Hepatocyte (in vitro differentiated cells): Measurements from ENCODE around the gene AKR1D1. TPM values are rescaled to one million over a fixed set of nuclear protein-coding genes. Genes with fewer than 3 reads are reported as not detected.

Source experiments
- DNase-seq: peaks from one replicate; pipeline ENCODE4 v3.0.0-alpha.2; 2016; ENCODE audit warnings: low spot score
- H2AFZ ChIP-seq: fragments of 200-600 bp; sonication (generic); 2 replicates; pipeline ENCODE4 v1.6.0; 2016; ENCODE audit warnings: antibody characterized with exemption, mild to moderate bottlenecking
- H3K27ac ChIP-seq: fragments of 200-600 bp; sonication (generic); 2 replicates; pipeline ENCODE4 v1.5.1; 2016; ENCODE audit warnings: mild to moderate bottlenecking
- H3K27me3 ChIP-seq: fragments of 200-600 bp; sonication (generic); 2 replicates; pipeline ENCODE4 v1.6.1; 2016
- H3K36me3 ChIP-seq: fragments of 200-600 bp; sonication (generic); replicated peaks from 2 replicates; pipeline ENCODE4 v1.5.1; 2016; ENCODE audit warnings: low read depth; ENCODE audit not compliant: insufficient read depth
- H3K4me1 ChIP-seq: fragments of 200-600 bp; sonication (generic); 2 replicates; pipeline ENCODE4 v1.5.1; 2016; ENCODE audit warnings: mild to moderate bottlenecking, moderate library complexity; ENCODE audit not compliant: insufficient read depth
- H3K4me2 ChIP-seq: fragments of 200-600 bp; sonication (generic); 2 replicates; pipeline ENCODE4 v1.6.0; 2016
- H3K4me3 ChIP-seq: fragments of 200-600 bp; sonication (generic); 2 replicates; pipeline ENCODE4 v1.5.1; 2016; ENCODE audit warnings: mild to moderate bottlenecking
- H3K79me2 ChIP-seq: fragments of 200-600 bp; sonication (generic); 2 replicates; pipeline ENCODE4 v1.6.0; 2017; ENCODE audit warnings: mild to moderate bottlenecking
- H3K9me2 ChIP-seq: fragments of 200-600 bp; sonication (generic); replicated peaks from 2 replicates; pipeline ENCODE4 v1.6.0; 2017; ENCODE audit warnings: mild to moderate bottlenecking; ENCODE audit not compliant: insufficient read depth
- H3K9me3 ChIP-seq: fragments of 200-600 bp; sonication (generic); 2 replicates; pipeline ENCODE4 v1.5.1; 2016; ENCODE audit warnings: low read depth, mild to moderate bottlenecking
- H4K20me1 ChIP-seq: fragments of 200-600 bp; sonication (generic); 2 replicates; pipeline ENCODE4 v1.6.0; 2016; ENCODE audit warnings: mild to moderate bottlenecking; ENCODE audit not compliant: insufficient read depth, poor library complexity, severe bottlenecking
- CTCF ChIP-seq: fragments of 200-600 bp; sonication (generic); IDR thresholded peaks from 2 replicates; pipeline ENCODE4 v1.5.1; 2016; ENCODE audit warnings: antibody characterized with exemption, mild to moderate bottlenecking; ENCODE audit not compliant: poor library complexity
- EZH2 ChIP-seq: fragments of 200-600 bp; sonication (generic); IDR thresholded peaks from 2 replicates; pipeline ENCODE4 v1.6.1; 2016; ENCODE audit warnings: antibody characterized with exemption, mild to moderate bottlenecking, borderline replicate concordance
- EZH2phosphoT487 ChIP-seq: fragments of 200-600 bp; sonication (generic); IDR thresholded peaks from one replicate; pipeline ENCODE4 v1.6.1; 2018; ENCODE audit warnings: antibody characterized with exemption, mild to moderate bottlenecking, low read depth, moderate library complexity; ENCODE audit not compliant: unreplicated experiment, severe bottlenecking
- WGBS: methylation state at CpG from one replicate; pipeline ENCODE4 v1.1.6; 2016; ENCODE audit warnings: low lambda C conversion rate; ENCODE audit errors: missing lambda C conversion rate; 5-methylcytosine and 5-hydroxymethylcytosine counted together
- polyA plus RNA-seq: library from polyadenylated mRNA; unstranded; fragments of >200 nt; fragmentation: Nextera tagmentation; extraction: Ambion mirVana; gene quantifications from 2 replicates; pipeline ENCODE4 v1.2.1, GENCODE V29; 2016
- total RNA-seq: library from RNA; depleted of rRNA; stranded (reverse); fragments of >200 nt; gene quantifications from 2 replicates; pipeline ENCODE4 v1.2.3, GENCODE V29; 2014

Gene AKR1D1
- total and polyA plus RNA-seq, 2 experiments from 2014 or later, result 8.1 to 25.4 TPM

GRCh38 chr7:138127996-138128395 is 51.7 kb downstream of the AKR1D1 start:
- TF ChIP-seq CTCF (no peak), EZH2 (no peak), EZH2phosphoT487 (no peak)
- Histone ChIP-seq H3K4me2 (no peak overlapping the region), H3K4me1 (peaks cover 10% of the 10 kb centered on the region), H3K9me3 (no peaks in the 10 kb centered on the region), H3K36me3 (no peaks in the 10 kb centered on the region), H3K27me3 (no peaks in the 10 kb centered on the region), H4K20me1 (no peaks in the 10 kb centered on the region), H3K27ac (no peak overlapping the region), H2AFZ (no peak overlapping the region), H3K4me3 (no peak overlapping the region), H3K79me2 (no peaks in the 10 kb centered on the region), H3K9me2 (no peaks in the 10 kb centered on the region)
- 44% methylated on average over 2 of the region's 2 CpGs for WGBS
- DNase-seq, result no peak

- 95% methylated on average over 3 of the region's 3 CpGs for WGBS
- no peak overlapping the region for H3K4me2 ChIP-seq
Observed at GRCh38 chr7:138129551-138130165, 53.4 kb downstream of the AKR1D1 start.

GRCh38 chr7:138137423-138138171 is 61.3 kb downstream of the AKR1D1 start:
- 85% methylated on average over 2 of the region's 2 CpGs for WGBS
- H3K79me2 ChIP-seq, result no peaks in the 10 kb centered on the region

More at GRCh38 chr7:138129551-138130165, 53.4 kb downstream of the AKR1D1 start:
- no peaks in the 10 kb centered on the region for H3K9me3 ChIP-seq
- peaks cover 10% of the 10 kb centered on the region for H3K4me1 ChIP-seq
- no peaks in the 10 kb centered on the region for H3K36me3 ChIP-seq
- TF ChIP-seq EZH2phosphoT487 (no peak), CTCF (no peak), EZH2 (no peak)
- H3K27ac ChIP-seq, result no peak overlapping the region
- H2AFZ ChIP-seq, result no peak overlapping the region
- no peak overlapping the region for H3K4me3 ChIP-seq
- no peaks in the 10 kb centered on the region for H3K9me2 ChIP-seq
- H3K79me2 ChIP-seq, result no peaks in the 10 kb centered on the region
- no peaks in the 10 kb centered on the region for H4K20me1 ChIP-seq
- DNase-seq, result no peak
- no peaks in the 10 kb centered on the region for H3K27me3 ChIP-seq

More at GRCh38 chr7:138137423-138138171, 61.3 kb downstream of the AKR1D1 start:
- TF ChIP-seq EZH2, result no peak
- no peak for TF ChIP-seq CTCF
- TF ChIP-seq EZH2phosphoT487, result no peak
- no peak for DNase-seq
- Histone ChIP-seq H3K9me3 (no peaks in the 10 kb centered on the region), H2AFZ (no peak overlapping the region), H3K4me3 (no peak overlapping the region), H3K27ac (no peak overlapping the region), H3K27me3 (no peaks in the 10 kb centered on the region), H3K4me1 (no peaks in the 10 kb centered on the region), H3K36me3 (no peaks in the 10 kb centered on the region), H3K9me2 (no peaks in the 10 kb centered on the region), H3K4me2 (no peak overlapping the region), H4K20me1 (no peaks in the 10 kb centered on the region)
